GM18505 (cell line): Measurements from ENCODE around the gene RND1.
"Not testable (repeated sequence)": the region's sequence is repeated elsewhere in the genome, so short reads cannot be mapped to it uniquely, and the experiment has no call there.

ENCODE experiments used
- ATAC-seq: cut with Tn5 transposase; IDR thresholded peaks from one replicate; pipeline ENCODE4 v1.9.1; 2021; ENCODE audit not compliant: unreplicated experiment
- POLR2A ChIP-seq: IDR thresholded peaks from 4 replicates; pipeline ENCODE4 v1.6.1; 2011; ENCODE audit warnings: borderline replicate concordance; ENCODE audit not compliant: insufficient read depth, insufficient read length; ENCODE audit errors: extremely low read depth

RND1 gene

DNA sequence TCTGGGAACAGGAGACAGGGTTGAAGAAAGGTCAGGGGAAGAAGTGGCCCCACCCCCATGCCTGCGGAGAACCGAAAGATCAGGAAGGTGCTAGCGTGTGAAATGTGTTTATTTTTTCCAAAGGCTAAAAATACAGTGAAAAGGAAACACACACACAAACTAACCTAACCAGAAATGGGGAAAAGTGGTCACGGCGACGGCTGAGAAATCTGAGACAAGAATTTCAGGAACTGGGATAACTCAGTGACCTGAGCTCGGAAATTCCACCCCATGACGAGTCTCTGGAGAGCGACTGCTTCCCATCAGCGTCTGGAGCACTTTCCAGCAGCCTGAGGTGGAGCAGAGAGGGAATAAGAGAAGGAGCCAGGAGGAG lies 16.6 kb upstream of the RND1 start:
- no peak for TF ChIP-seq POLR2A
- ATAC-seq = no peak

DNA sequence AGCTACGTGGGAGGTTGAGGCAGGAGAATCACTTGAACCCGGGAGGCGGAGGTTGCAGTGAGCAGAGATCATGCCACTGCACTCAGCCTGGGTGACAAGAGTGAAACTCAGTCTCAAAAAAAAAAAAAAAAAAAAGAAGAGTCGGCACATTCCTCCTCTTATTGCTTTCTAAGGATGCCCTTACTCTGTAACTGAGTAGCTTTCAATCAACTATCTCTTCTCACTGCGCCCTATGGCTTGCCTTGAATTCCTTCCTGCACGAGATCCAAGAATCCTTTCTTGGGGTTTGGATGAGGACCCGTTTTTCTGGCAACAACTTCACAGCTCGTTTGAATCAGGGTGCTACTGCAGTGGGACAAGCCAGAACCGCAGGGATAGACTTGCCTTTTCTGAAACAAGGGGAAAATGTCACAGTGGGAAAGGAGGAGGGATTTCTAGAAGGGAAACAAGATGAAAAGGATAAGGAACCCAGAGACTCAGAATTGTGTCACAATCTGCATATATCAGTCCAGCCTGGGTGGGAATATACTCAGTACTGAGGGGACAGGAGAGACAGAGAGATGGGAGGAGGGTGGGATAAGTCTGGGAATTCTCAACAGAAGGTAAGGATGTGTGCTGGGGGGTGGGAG lies 16.1 kb upstream of the RND1 start:
- no peak for TF ChIP-seq POLR2A
- ATAC-seq = no peak

- no peak for TF ChIP-seq POLR2A
- no peak for ATAC-seq
Measured at GRCh38 chr12:48880647-48881046, 15.0 kb upstream of the RND1 start.

DNA sequence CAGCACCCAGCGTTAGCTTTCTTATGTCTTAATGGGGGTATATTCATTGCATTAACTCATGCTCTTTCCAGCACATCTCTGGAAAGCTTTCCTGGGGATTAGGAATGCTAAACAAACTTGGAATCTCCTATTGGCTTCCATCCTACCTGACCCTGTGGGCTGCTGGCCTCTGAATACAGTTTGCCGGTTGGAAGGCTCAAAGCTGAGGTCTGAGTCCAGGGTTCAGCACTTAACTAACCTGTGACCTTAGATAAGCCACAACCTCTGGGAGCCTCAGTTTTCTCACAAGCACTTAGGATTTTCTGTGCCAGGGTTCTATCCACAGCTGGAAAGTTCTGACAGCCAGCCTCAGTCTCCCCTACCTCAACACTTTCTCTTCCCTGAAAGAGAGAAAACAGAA lies 12.9 kb upstream of the RND1 start:
- ATAC-seq = no peak
- TF ChIP-seq POLR2A = no peak

- TF ChIP-seq POLR2A = no peak
- no peak for ATAC-seq
Measured at GRCh38 chr12:48875944-48876515, 10.4 kb upstream of the RND1 start.

DNA sequence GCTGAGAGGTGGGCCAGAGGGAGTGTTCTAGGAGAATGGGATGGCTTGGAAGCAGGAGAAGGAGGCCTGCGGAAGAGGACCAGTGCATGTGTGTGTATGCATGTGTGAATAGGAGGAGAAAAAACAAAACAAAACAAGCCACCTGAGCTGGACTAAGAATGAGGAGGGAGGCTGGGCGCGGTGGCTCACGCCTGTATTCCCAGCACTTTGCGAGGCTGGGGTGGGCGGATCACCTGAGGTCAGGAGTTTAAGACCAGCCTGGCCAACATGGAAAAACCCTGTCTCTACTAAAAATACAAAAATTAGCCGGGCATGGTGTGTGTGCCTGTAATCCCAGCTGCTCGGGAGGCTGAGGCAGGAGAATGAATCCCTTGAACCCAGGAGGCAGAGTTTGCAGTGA lies 7.9 kb upstream of the RND1 start:
- not testable (repeated sequence) for ATAC-seq

- no peak for ATAC-seq
- no peak for TF ChIP-seq POLR2A
Measured at GRCh38 chr12:48873096-48873495, 7.4 kb upstream of the RND1 start.

DNA sequence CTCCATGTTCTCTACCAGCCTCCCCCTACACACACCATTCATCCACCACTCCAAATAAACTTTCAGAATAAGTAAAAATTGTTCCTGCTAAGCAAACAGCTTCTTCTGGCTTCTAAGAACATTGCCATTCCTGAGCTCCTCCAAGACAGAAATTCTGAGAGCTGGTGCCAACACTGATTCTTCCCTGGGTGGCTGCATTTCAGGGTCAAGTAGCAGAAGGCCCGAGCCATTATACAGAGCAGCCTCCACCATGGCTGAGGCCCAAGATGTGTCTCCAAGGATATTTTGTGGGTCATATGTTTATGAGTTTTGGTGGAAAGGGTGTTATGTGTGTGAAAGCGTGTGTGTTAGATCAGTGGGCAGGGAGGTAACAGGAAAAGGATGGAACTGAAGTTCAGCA lies 3.5 kb upstream of the RND1 start:
- no peak for TF ChIP-seq POLR2A
- ATAC-seq = no peak

- no peak for TF ChIP-seq POLR2A
- no peak for ATAC-seq
Measured at GRCh38 chr12:48868451-48868850, 2.8 kb upstream of the RND1 start.

GRCh38 chr12:48866052-48866711 lies 512 bp upstream of the RND1 start:
- peak; percentile 36 for ATAC-seq

GRCh38 chr12:48863291-48863690 lies 2.4 kb downstream of the RND1 start:
- no peak for ATAC-seq
- TF ChIP-seq POLR2A = no peak

More at GRCh38 chr12:48866052-48866711, 512 bp upstream of the RND1 start:
- TF ChIP-seq POLR2A = no peak

- TF ChIP-seq POLR2A = no peak
Measured at GRCh38 chr12:48862760-48863159, 2.9 kb downstream of the RND1 start.

GRCh38 chr12:48861111-48861510 lies 4.6 kb downstream of the RND1 start:
- ATAC-seq = no peak
- TF ChIP-seq POLR2A = no peak

More at GRCh38 chr12:48862760-48863159, 2.9 kb downstream of the RND1 start:
- no peak for ATAC-seq

DNA sequence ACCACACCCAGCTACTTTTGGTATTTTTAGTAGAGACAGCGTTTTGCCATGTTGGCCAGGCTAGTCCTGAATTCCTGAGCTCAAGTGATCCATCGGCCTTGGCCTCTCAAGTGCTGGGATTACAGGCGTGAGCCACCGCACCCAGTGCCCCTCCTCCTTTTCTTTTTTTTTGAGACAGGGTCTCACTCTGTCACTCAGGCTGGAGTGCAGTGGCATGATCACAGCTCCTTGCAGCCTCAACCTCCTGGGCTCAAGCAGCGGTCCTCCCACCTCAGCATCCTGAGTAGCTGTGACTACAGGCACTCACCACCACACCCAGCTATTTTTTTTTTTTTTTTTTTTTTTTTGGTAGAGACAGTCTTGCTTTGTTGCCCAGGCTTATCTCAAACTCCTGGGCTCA lies 5.4 kb downstream of the RND1 start:
- not testable (repeated sequence) for ATAC-seq

- no peak for ATAC-seq
- no peak for TF ChIP-seq POLR2A
Measured at GRCh38 chr12:48859607-48860006, 6.1 kb downstream of the RND1 start.

DNA sequence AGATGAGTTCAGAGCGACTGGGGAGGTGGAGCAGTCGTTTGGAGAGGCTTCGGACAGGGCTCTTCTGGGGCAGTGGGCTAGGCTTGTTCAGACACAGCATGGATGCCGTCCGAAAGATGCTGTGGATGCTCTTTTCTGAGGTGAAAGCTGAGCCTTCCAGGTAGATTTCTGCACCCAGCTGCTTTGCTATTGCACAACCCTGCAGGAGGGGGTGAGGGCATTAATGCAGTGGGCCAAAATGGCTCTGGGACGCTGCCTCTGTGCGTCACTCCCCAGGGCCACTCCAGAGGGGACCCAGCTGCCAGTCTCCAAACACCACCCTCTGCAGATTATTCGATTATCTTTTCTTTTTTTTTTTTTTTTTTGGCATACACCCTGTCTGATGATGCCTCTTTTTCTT lies 7.6 kb downstream of the RND1 start:
- no peak for TF ChIP-seq POLR2A
- no peak for ATAC-seq
